Body of pancreas (tissue), 4 donors: ENCODE results near the gene TAB3. TPM values are rescaled to one million over a fixed set of nuclear protein-coding genes. Genes with fewer than 3 reads are reported as not detected.
"Not testable (repeated sequence)": the region's sequence is repeated elsewhere in the genome, so short reads cannot be mapped to it uniquely, and the experiment has no call there.

ENCODE experiments used
- ATAC-seq: fragments of 150-250 bp; one replicate; pipeline ENCODE4 v1.9.1; 2016
- DNase-seq, 4 donors: peaks; one replicate each; pipeline ENCODE4 v3.0.0-alpha.2; 2019
- H3K27ac ChIP-seq, 4 donors: fragments of 200-600 bp; sonication (generic); 1 replicate in 3 of 4; 2 replicates in 1 of 4; pipeline versions ENCODE4 v1.5.1 to v1.6.1; 2016 to 2019; ENCODE audit warnings: mild to moderate bottlenecking in 1 of 4, mixed read lengths in 1 of 4, moderate library complexity in 1 of 4
- H3K27me3 ChIP-seq, 2 donors: fragments of 200-600 bp; sonication (generic); one replicate each; pipeline ENCODE4 v1.6.0; 2016; ENCODE audit warnings: mild to moderate bottlenecking in 1 of 2
- H3K36me3 ChIP-seq, 2 donors: fragments of 200-600 bp; sonication (generic); replicated peaks in 1 of 2; 2 replicates each; pipeline ENCODE4 v1.5.1; 2016; ENCODE audit warnings: low read depth in 2 of 2; ENCODE audit not compliant: insufficient read depth in 1 of 2
- H3K4me1 ChIP-seq: fragments of 200-600 bp; sonication (generic); one replicate; pipeline ENCODE4 v1.6.0; 2016
- H3K4me3 ChIP-seq, 2 donors: fragments of 200-600 bp; sonication (generic); 1 replicate in 1 of 2; 2 replicates in 1 of 2; pipeline ENCODE4 v1.5.1; 2016 to 2019
- H3K9me3 ChIP-seq, 3 donors: fragments of 200-600 bp; sonication (generic); 1 replicate in 2 of 3; 2 replicates in 1 of 3; pipeline ENCODE4 v1.5.1; 2016
- CTCF ChIP-seq, 7 experiments: fragments of 450-650 bp in 4 of 7; fragments of 200-600 bp in 3 of 7; sonication (generic) in 3 of 7; IDR thresholded peaks; one replicate each; pipeline ENCODE4 v1.5.1; 2016 to 2019; ENCODE audit warnings: antibody characterized with exemption in 7 of 7
- POLR2A ChIP-seq, 3 donors: fragments of 450-650 bp; IDR thresholded peaks; one replicate each; pipeline ENCODE4 v1.6.1; 2016; ENCODE audit warnings: antibody characterized with exemption in 3 of 3, mild to moderate bottlenecking in 2 of 3
- WGBS, 2 donors: methylation state at CpG; one replicate each; pipeline ENCODE4 v1.1.5; 2017; 5-methylcytosine and 5-hydroxymethylcytosine counted together
- intact Hi-C: fragments of 100-400 bp; cut with DNase I; formaldehyde crosslinking; loops from one replicate; pipeline ENCODE4 v1.15.1; 2023
- total RNA-seq, 2 donors: library from RNA; depleted of rRNA; stranded (reverse); fragments of >200 nt; gene quantifications; one replicate each; pipeline ENCODE4 v1.1.0, GENCODE V29; 2016

TAB3 gene
- total RNA-seq, 2 donors from 2014 or later: 24.1 to 36.3 TPM

GRCh38 chrX:30806187-30806728 lies 82.8 kb downstream of the TAB3 start:
- Histone ChIP-seq H3K4me1 (no peaks in the 10 kb centered on the region), H3K9me3 (no peaks in the 10 kb centered on the region), H3K36me3 (no peaks in the 10 kb centered on the region), H3K27ac (no peak overlapping the region), H3K27me3 (no peaks in the 10 kb centered on the region), H3K4me3 (no peak overlapping the region)
- no peak for DNase-seq
- intact Hi-C loops: no loop called here
- no peak for ATAC-seq
- TF ChIP-seq CTCF (IDR thresholded peaks at IDR 0.05) (no peak), POLR2A (IDR thresholded peaks at IDR 0.05) (no peak)
- WGBS, 2 donors: 86 to 87% methylated on average over 6 to 7 of the region's 7 CpGs

GRCh38 chrX:30804462-30804861 lies 84.6 kb downstream of the TAB3 start:
- Histone ChIP-seq H3K27me3 (no peaks in the 10 kb centered on the region), H3K9me3 (no peaks in the 10 kb centered on the region), H3K4me3 (no peak overlapping the region), H3K4me1 (no peaks in the 10 kb centered on the region), H3K36me3 (no peaks in the 10 kb centered on the region), H3K27ac (no peak overlapping the region)
- ATAC-seq (no peak), DNase-seq (no peak)
- no peak for TF ChIP-seq CTCF (IDR thresholded peaks at IDR 0.05)
- no peak for TF ChIP-seq POLR2A (IDR thresholded peaks at IDR 0.05)
- intact Hi-C loops: no loop called here
- WGBS, 2 donors: 63 to 67% methylated on average over 2 of the region's 2 CpGs

- no peaks in the 10 kb centered on the region for H3K9me3 ChIP-seq
- H3K4me1 ChIP-seq: no peaks in the 10 kb centered on the region
- DNase-seq (no peak), ATAC-seq (no peak)
- TF ChIP-seq CTCF (IDR thresholded peaks at IDR 0.05) (no peak), POLR2A (IDR thresholded peaks at IDR 0.05) (no peak)
- 44 to 67% methylated on average over 1 of the region's 1 CpG for WGBS, 2 donors
- intact Hi-C loops: no loop called here
- H3K27me3 ChIP-seq: no peaks in the 10 kb centered on the region
- no peaks in the 10 kb centered on the region for H3K36me3 ChIP-seq
- H3K27ac ChIP-seq: no peak overlapping the region
- H3K4me3 ChIP-seq: no peak overlapping the region
These were observed 88.2 kb downstream of the TAB3 start for GRCh38 chrX:30800901-30801300.

- Histone ChIP-seq H3K4me1 (no peaks in the 10 kb centered on the region), H3K27ac (no peak overlapping the region), H3K4me3 (no peak overlapping the region), H3K9me3 (no peaks in the 10 kb centered on the region), H3K27me3 (no peaks in the 10 kb centered on the region), H3K36me3 (no peaks in the 10 kb centered on the region)
- ATAC-seq: no peak
- intact Hi-C loops: no loop called here
- DNase-seq: no peak
- TF ChIP-seq CTCF (IDR thresholded peaks at IDR 0.05) (no peak), POLR2A (IDR thresholded peaks at IDR 0.05) (no peak)
- WGBS, 2 donors: 80 to 83% methylated on average over 1 to 2 of the region's 2 CpGs
These were observed 89.7 kb downstream of the TAB3 start for GRCh38 chrX:30799327-30799726.

GRCh38 chrX:30798810-30799209 lies 90.2 kb downstream of the TAB3 start:
- Histone ChIP-seq H3K4me3 (no peak overlapping the region), H3K27ac (no peak overlapping the region), H3K9me3 (no peaks in the 10 kb centered on the region), H3K4me1 (no peaks in the 10 kb centered on the region), H3K27me3 (no peaks in the 10 kb centered on the region), H3K36me3 (no peaks in the 10 kb centered on the region)
- 79 to 96% methylated on average over 3 of the region's 3 CpGs for WGBS, 2 donors
- intact Hi-C loops: no loop called here
- ATAC-seq (no peak), DNase-seq (no peak)
- TF ChIP-seq POLR2A (IDR thresholded peaks at IDR 0.05) (no peak), CTCF (IDR thresholded peaks at IDR 0.05) (no peak)

GRCh38 chrX:30797301-30797700 lies 91.8 kb downstream of the TAB3 start:
- H3K27ac ChIP-seq, H3K9me3 ChIP-seq, DNase-seq, H3K4me3 ChIP-seq, ATAC-seq, intact Hi-C loops, H3K4me1 ChIP-seq, H3K27me3 ChIP-seq, H3K36me3 ChIP-seq: not testable (repeated sequence)
- WGBS, 2 donors: 75 to 80% methylated on average over 1 of the region's 1 CpG
